Smooth muscle cell (in vitro differentiated cells): Measurements from ENCODE around the gene LPP. TPM values are rescaled to one million over a fixed set of nuclear protein-coding genes. Genes with fewer than 3 reads are reported as not detected.

Experiments used
- DNase-seq: peaks from one replicate; lab custom pipeline; 2025; ENCODE audit not compliant: unreplicated experiment; lab: John Stamatoyannopoulos, UW
- H2AFZ ChIP-seq: fragments of 200-600 bp; sonication (generic); 2 replicates; pipeline ENCODE4 v1.6.0; 2016; ENCODE audit warnings: antibody characterized with exemption, low read depth, mild to moderate bottlenecking
- H3F3A ChIP-seq: fragments of 200-600 bp; sonication (generic); 2 replicates; pipeline ENCODE4 v1.6.0; 2017; ENCODE audit warnings: antibody characterized with exemption, low read depth
- H3K27ac ChIP-seq: fragments of 200-600 bp; sonication (generic); 2 replicates; pipeline ENCODE4 v1.5.1; 2016; ENCODE audit warnings: low read depth, mild to moderate bottlenecking
- H3K27me3 ChIP-seq: fragments of 200-600 bp; sonication (generic); 2 replicates; pipeline ENCODE4 v1.6.1; 2016; ENCODE audit warnings: low read depth, mild to moderate bottlenecking
- H3K36me3 ChIP-seq: fragments of 200-600 bp; sonication (generic); 2 replicates; pipeline ENCODE4 v1.5.1; 2016; ENCODE audit warnings: low read depth
- H3K4me1 ChIP-seq: fragments of 200-600 bp; sonication (generic); 2 replicates; pipeline ENCODE4 v1.5.1; 2016; ENCODE audit warnings: low read depth
- H3K4me2 ChIP-seq: fragments of 200-600 bp; sonication (generic); 2 replicates; pipeline ENCODE4 v1.6.0; 2016; ENCODE audit warnings: mild to moderate bottlenecking
- H3K4me3 ChIP-seq: fragments of 200-600 bp; sonication (generic); 2 replicates; pipeline ENCODE4 v1.5.1; 2016; ENCODE audit warnings: mild to moderate bottlenecking
- H3K79me2 ChIP-seq: fragments of 200-600 bp; sonication (generic); 2 replicates; pipeline ENCODE4 v1.6.0; 2016; ENCODE audit warnings: low read depth, mild to moderate bottlenecking
- H3K9ac ChIP-seq: fragments of 200-600 bp; sonication (generic); 2 replicates; pipeline ENCODE4 v1.6.0; 2016; ENCODE audit warnings: low read depth
- H3K9me3 ChIP-seq: fragments of 200-600 bp; sonication (generic); replicated peaks from 2 replicates; pipeline ENCODE4 v1.5.1; 2016; ENCODE audit warnings: low read depth
- H4K20me1 ChIP-seq: fragments of 200-600 bp; sonication (generic); 2 replicates; pipeline ENCODE4 v1.6.0; 2016; ENCODE audit warnings: low read depth
- CTCF ChIP-seq: fragments of 200-600 bp; sonication (generic); IDR thresholded peaks from 2 replicates; pipeline ENCODE4 v1.5.1; 2017; ENCODE audit warnings: borderline replicate concordance, mild to moderate bottlenecking, antibody characterized with exemption; ENCODE audit not compliant: insufficient read depth, poor library complexity, severe bottlenecking
- WGBS: methylation state at CpG from one replicate; pipeline ENCODE4 v1.1.7; 2016; ENCODE audit warnings: low lambda C conversion rate; 5-methylcytosine and 5-hydroxymethylcytosine counted together
- polyA plus RNA-seq: library from polyadenylated mRNA; unstranded; fragments of >200 nt; fragmentation: Nextera tagmentation; extraction: Ambion mirVana; gene quantifications from 2 replicates; pipeline ENCODE4 v1.2.1, GENCODE V29; 2016
- total RNA-seq: library from RNA; depleted of rRNA; stranded (reverse); fragments of >200 nt; gene quantifications from 2 replicates; pipeline ENCODE4 v1.2.3, GENCODE V29; 2014

LPP gene
- total and polyA plus RNA-seq, 2 experiments from 2014 or later = 42.3 to 128 TPM

- no peaks in the 10 kb centered on the region for H3K27me3 ChIP-seq
- H3K9me3 ChIP-seq = no peaks in the 10 kb centered on the region
- WGBS = 95% methylated on average over 1 of the region's 1 CpG
These were observed 565.6 kb downstream of the LPP start for GRCh38 chr3:188719545-188719944.

DNA sequence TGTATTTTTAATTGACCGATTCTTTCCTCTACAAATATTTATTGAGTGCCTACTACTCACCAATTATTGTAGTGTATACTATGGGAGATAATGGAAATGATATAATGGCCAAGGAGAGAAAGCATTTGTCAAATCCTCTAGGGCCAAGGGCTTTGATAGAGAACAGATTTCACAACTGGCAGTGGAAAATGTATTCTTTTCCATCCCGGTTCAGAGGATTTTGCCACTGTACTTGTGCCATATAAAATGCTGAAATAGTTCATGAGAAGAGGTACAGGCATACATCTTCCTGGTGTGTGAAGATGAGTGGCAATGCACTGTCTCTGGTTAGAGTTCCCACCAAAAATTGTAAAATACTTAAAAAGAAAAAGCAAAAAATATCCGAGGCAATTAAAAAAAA lies 566.3 kb downstream of the LPP start:
- Histone ChIP-seq H3K79me2 (peaks cover 20% of the 10 kb centered on the region), H4K20me1 (peaks cover 51% of the 10 kb centered on the region), H3K27me3 (no peaks in the 10 kb centered on the region), H3F3A (no peaks in the 10 kb centered on the region), H3K4me1 (no peaks in the 10 kb centered on the region), H3K9me3 (no peaks in the 10 kb centered on the region), H3K27ac (no peak overlapping the region), H2AFZ (no peak overlapping the region), H3K4me3 (no peak overlapping the region), H3K9ac (no peak overlapping the region), H3K4me2 (no peak overlapping the region), H3K36me3 (no peaks in the 10 kb centered on the region)
- WGBS = 89% methylated on average over 3 of the region's 3 CpGs
- no peak for TF ChIP-seq CTCF
- DNase-seq = no peak

More at GRCh38 chr3:188719545-188719944, 565.6 kb downstream of the LPP start:
- H3K4me1 ChIP-seq = no peaks in the 10 kb centered on the region
- no peaks in the 10 kb centered on the region for H3K36me3 ChIP-seq
- no peak for DNase-seq
- no peak overlapping the region for H3K4me3 ChIP-seq
- TF ChIP-seq CTCF = no peak
- H3K27ac ChIP-seq = no peak overlapping the region
- H2AFZ ChIP-seq = no peak overlapping the region
- no peak overlapping the region for H3K4me2 ChIP-seq
- H3K79me2 ChIP-seq = peaks cover 18% of the 10 kb centered on the region
- no peak overlapping the region for H3K9ac ChIP-seq
- H4K20me1 ChIP-seq = peaks cover 44% of the 10 kb centered on the region
- H3F3A ChIP-seq = no peaks in the 10 kb centered on the region

- H3K79me2 ChIP-seq = peaks cover 20% of the 10 kb centered on the region
- no peak for TF ChIP-seq CTCF
- H3K27ac ChIP-seq = no peak overlapping the region
- H2AFZ ChIP-seq = no peak overlapping the region
- H3K4me2 ChIP-seq = no peak overlapping the region
- no peaks in the 10 kb centered on the region for H3F3A ChIP-seq
- no peak overlapping the region for H3K9ac ChIP-seq
- H4K20me1 ChIP-seq = peaks cover 54% of the 10 kb centered on the region
- H3K27me3 ChIP-seq = no peaks in the 10 kb centered on the region
- no peaks in the 10 kb centered on the region for H3K4me1 ChIP-seq
- no peak overlapping the region for H3K4me3 ChIP-seq
- no peaks in the 10 kb centered on the region for H3K9me3 ChIP-seq
- no peaks in the 10 kb centered on the region for H3K36me3 ChIP-seq
- DNase-seq = no peak
These were observed 566.7 kb downstream of the LPP start for GRCh38 chr3:188720636-188721035.

GRCh38 chr3:188721312-188721711 lies 567.4 kb downstream of the LPP start:
- Histone ChIP-seq H3K79me2 (peaks cover 20% of the 10 kb centered on the region), H3K27ac (no peak overlapping the region), H3K4me1 (no peaks in the 10 kb centered on the region), H3K27me3 (no peaks in the 10 kb centered on the region), H3F3A (no peaks in the 10 kb centered on the region), H2AFZ (no peak overlapping the region), H4K20me1 (peaks cover 54% of the 10 kb centered on the region), H3K9ac (no peak overlapping the region), H3K4me2 (no peak overlapping the region), H3K4me3 (no peak overlapping the region), H3K36me3 (no peaks in the 10 kb centered on the region), H3K9me3 (no peaks in the 10 kb centered on the region)
- DNase-seq = no peak
- WGBS = over 99% methylated on average over 4 of the region's 4 CpGs
- TF ChIP-seq CTCF = no peak
